Placental epithelial cell (primary cell): Measurements from ENCODE around the gene LRIT2. TPM values are rescaled to one million over a fixed set of nuclear protein-coding genes. Genes with fewer than 3 reads are reported as not detected.

Experiments
- total RNA-seq: library from RNA; depleted of rRNA; stranded (reverse); fragments of >200 nt; gene quantifications from 2 replicates; pipeline ENCODE4 v1.2.3, GENCODE V29; 2012

Gene LRIT2, protein sequence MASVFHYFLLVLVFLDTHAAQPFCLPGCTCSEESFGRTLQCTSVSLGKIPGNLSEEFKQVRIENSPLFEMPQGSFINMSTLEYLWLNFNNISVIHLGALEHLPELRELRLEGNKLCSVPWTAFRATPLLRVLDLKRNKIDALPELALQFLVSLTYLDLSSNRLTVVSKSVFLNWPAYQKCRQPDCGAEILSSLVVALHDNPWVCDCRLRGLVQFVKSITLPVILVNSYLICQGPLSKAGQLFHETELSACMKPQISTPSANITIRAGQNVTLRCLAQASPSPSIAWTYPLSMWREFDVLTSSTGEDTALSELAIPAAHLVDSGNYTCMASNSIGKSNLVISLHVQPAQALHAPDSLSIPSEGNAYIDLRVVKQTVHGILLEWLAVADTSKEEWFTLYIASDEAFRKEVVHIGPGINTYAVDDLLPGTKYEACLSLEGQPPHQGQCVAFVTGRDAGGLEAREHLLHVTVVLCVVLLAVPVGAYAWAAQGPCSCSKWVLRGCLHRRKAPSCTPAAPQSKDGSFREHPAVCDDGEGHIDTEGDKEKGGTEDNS
- not detected in 2 replicates for total RNA-seq

DNA sequence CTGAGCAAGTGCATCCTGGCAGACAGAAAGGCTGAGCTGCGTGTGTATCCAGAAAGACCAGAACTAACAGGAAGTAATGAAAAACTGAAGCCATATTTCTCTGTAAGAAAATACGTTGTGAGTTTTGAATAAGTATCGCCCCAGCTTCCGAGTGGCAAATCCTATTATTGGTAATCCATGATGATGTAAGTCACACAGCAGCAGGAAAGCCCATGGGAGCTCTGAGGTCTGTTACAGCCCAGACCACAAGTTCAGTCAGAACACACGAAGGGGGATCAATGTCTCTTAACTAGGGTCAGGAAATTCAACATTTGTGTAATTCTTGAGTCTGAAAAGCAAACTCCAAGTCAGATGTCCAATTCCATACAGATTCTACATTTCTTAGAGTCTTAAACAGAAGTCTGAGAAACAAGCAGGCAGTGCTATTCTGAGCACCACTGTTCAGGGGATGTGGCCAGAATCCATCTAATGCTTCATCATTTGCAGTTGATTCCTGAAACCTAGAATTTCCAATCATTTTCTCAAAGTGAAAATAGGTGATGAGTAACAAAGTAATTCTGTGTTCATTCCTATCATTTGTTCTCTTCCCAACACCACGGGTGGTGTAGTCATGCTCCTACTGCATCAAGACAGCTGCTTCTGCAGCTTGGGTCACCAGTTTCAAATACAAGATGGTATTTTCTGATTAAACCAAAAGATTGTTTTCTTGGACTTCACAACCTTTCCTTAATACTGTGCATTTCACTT, at the start of gene LRIT2:
TSS of gene LRIT2 (minus strand) at position 118 of the 747 bp plus-strand sequence. CDS start at position 94, 24 bp downstream.

DNA sequence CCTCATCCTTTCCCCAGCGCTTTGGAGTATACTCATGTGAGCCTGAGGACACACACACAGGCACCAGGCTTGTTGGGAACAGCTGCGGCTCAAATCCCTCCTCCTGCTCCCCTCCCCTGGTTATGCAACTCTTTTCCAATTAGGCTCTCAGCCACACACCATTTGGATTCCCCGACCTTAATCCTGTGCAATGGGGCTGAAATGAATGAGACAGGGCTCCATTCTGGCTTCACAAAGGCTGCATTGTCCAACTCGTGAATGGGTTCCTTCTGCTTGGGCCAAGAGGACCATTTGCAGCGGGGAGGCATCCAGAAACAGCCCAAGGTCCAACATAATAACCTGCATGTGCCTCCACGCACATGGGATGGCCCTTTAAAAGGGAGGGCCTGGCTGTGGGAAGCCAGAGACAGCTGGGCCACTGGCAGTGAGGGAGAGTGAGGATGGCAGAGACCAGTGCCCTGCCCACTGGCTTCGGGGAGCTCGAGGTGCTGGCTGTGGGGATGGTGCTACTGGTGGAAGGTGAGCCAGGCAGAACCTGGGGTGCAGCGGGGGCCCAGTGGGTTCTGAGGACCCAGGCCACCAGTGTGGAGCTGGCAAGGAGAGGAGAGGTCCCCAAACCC, 19.4 kb upstream of the LRIT2 start, which contains the start of gene RGR:
TSS of gene RGR (plus strand) at position 403 of the 620 bp plus-strand sequence. CDS start at position 441, 38 bp downstream.

DNA sequence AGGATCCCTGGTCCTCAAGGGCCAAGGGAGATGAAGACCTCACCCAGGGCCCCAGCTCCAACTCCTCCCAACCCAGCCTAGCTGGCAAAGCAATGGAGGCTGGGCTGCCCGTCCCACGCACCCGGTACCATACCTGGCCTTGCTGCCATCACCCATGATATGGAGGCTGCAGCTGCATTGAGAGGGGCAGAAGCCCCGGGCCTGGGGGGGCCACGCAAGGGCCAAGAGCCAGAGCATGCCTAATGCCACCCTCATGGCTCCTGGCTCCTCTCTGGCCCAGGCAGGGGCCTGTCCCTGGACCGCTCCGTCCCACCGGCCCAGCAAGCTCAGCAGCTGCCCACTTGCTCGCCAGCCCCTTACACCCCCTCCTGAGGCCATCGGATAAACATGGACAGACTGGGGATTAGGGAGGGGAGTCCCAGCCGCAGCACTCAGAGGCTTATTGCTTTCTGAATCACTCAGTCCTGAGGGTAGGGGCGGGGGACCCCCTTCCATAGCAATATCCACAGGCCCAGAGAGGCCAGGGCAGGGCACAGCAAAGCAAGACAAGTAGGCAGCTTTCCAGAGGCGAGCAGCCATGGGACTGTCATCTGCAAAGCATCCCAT, 15.9 kb upstream of the LRIT2 start, which contains the start of gene LRIT1:
TSS of gene LRIT1 (minus strand) at position 362 of the 606 bp plus-strand sequence. CDS start at position 255, 107 bp downstream.

DNA sequence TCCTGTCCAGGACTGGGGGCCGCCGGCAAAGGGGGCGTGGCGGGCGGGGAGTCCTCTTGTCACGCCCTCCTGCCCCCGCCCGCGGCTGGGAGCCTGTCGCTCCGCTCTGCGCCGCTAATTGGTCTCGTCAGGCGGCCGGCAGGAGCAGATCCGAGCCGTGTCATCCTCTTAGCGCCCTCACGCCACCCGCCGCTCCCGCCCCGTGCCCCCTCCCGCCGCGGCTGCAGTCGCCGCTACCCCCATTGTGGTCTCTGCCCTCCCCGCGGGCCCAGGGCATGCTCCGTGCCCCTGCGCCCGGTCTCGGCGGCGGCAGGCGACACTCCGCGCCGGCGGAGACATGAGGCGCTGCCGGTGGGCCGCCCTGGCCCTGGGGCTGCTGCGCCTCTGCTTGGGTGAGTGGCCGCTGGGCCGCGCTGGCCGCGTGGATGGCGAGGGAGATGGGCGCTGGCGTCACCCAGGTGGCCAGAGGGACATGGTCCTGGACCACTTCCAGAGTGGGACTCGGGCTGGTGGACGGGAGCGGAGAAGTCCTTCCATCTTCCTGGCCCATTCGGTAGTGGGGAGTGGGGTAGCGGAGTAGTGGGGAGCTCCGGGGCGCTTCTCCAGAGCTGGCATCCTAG, 30.8 kb downstream of the LRIT2 start, which contains the start of gene CDHR1:
TSS of gene CDHR1 (plus strand) at position 114 of the 620 bp plus-strand sequence. CDS start at position 338, 224 bp downstream.

DNA sequence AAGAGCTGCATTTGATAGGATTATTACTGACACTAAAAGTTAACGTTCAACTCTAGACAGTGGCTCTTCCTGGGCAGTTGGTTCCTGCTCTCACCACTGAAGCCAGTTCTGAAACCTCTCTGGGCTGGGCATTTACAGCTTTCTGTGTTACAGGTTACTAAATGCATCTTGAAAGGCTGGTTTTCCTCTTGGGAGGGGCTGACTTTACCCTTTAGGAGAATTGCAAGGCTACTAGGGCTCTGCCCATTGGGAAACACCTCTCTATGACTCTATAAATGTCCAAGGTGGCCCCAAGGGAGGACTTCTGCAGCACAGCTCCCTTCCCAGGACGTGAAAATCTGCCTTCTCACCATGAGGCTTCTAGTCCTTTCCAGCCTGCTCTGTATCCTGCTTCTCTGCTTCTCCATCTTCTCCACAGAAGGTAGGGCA, 51.8 kb downstream of the LRIT2 start, which contains the start of gene GPR15LG:
TSS of gene GPR15LG (plus strand) at position 301 of the 429 bp plus-strand sequence. CDS start at position 352, 51 bp downstream.

Other genes starting within 250 kb of the LRIT2 start
- gene GHITM, start 86.0 kb downstream of the LRIT2 start, total RNA-seq: 74.6 and 163 TPM in 2 replicates
- not detected in 2 replicates for gene GPR15LG, start 51.7 kb downstream of the LRIT2 start, total RNA-seq
- gene CDHR1, start 31.0 kb downstream of the LRIT2 start, total RNA-seq: not detected in 2 replicates
- under 0.01 TPM in 1 of 2 replicates, not detected in the other for gene LRIT1, start 16.0 kb upstream of the LRIT2 start, total RNA-seq
- gene RGR, start 19.5 kb upstream of the LRIT2 start, total RNA-seq: not detected in 2 replicates
- gene CCSER2, start 103.0 kb upstream of the LRIT2 start, total RNA-seq: 27.9 and 40.0 TPM in 2 replicates